ENCODE measurements around the gene P2RX1. TPM values are rescaled to one million over a fixed set of nuclear protein-coding genes. Genes with fewer than 3 reads are reported as not detected.

P2RX1 gene
- total and polyA plus RNA-seq, 4 experiments from 2014 or later: not detected

GRCh38 chr17:3887804-3888203 lies 28.5 kb downstream of the P2RX1 start:
- intact Hi-C loops (cut with micrococcal nuclease): no loop called here
- Histone ChIP-seq H3K4me3 (ENCODE audit: low read length in 2 of 2) (no peak overlapping the region), H3K4me1 (ENCODE audit: insufficient read depth, low read length) (peaks cover 32% of the 10 kb centered on the region), H3K27me3 (ENCODE audit: insufficient read depth, low read length) (no peaks in the 10 kb centered on the region), H3K36me3 (ENCODE audit: insufficient read depth, low read length) (no peaks in the 10 kb centered on the region), H3K9me3 (ENCODE audit: control insufficient read depth in 1 of 2, low read length in 2 of 2) (no peaks in the 10 kb centered on the region), H3K27ac (ENCODE audit: low read depth, low read length) (no peak overlapping the region)
- Mint-ChIP-seq H3K27me3 (no peaks in the 10 kb centered on the region), H3K4me3 (peak overlapping the region in 3 of 8 donors; percentile 45 to 72 (median 49)), H3K9me3 (no peaks in the 10 kb centered on the region), H3K36me3 (peaks cover 0 to 3% of the 10 kb centered on the region in 2 donors), H3K4me1 (peaks cover 25 to 61% (median 35%) of the 10 kb centered on the region in 4 donors), H3K27ac (peak overlapping the region in 5 of 7 donors; percentile 7 to 76 (median 31))
- peak in 1 of 5 donors; percentile 14 for DNase-seq
- CTCF ChIA-PET (ENCODE audit: partially characterized antibody): interaction anchor here (0.6 kb wide), 1 partner anchor 61 kb away, joined by 3 read pairs; no protein-coding TSS in a partner anchor
- POLR2A ChIA-PET (ENCODE audit: partially characterized antibody): no interaction called here

GRCh38 chr17:3887394-3887793 lies 28.9 kb downstream of the P2RX1 start:
- intact Hi-C loops (cut with micrococcal nuclease): no loop called here
- peaks cover 25 to 61% (median 35%) of the 10 kb centered on the region in 4 donors for H3K4me1 Mint-ChIP-seq

DNA sequence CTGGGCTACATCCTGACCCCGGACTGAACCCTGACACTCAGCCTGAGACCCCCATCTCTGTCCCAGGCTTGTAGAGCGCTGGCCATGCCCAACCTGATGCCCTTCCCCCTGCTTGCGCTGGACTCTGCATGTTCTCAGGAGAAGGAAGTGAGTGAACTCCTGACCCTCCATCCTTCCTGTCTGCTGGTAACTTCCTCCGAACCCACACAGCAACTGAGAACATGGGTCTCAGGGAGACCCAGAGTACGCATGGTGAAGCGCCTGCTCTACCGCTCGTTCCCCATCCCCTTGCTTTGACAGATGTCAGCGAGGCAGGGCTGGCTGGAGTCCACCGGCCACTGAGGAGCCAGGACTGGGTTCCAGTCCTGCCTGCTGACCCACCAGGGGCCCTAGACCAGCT lies 29.5 kb downstream of the P2RX1 start:
- Histone ChIP-seq H3K27me3 (ENCODE audit: insufficient read depth, low read length) (no peaks in the 10 kb centered on the region), H3K27ac (ENCODE audit: low read depth, low read length) (peak overlapping the region; percentile 30), H3K36me3 (ENCODE audit: insufficient read depth, low read length) (no peaks in the 10 kb centered on the region), H3K4me3 (ENCODE audit: low read length in 2 of 2) (no peak overlapping the region), H3K9me3 (ENCODE audit: control insufficient read depth in 1 of 2, low read length in 2 of 2) (no peaks in the 10 kb centered on the region), H3K4me1 (ENCODE audit: insufficient read depth, low read length) (peaks cover 29% of the 10 kb centered on the region)
- Mint-ChIP-seq H3K27me3 (no peaks in the 10 kb centered on the region), H3K4me3 (peak overlapping the region; percentile 31 to 81 (median 68)), H3K36me3 (peaks cover 0 to 3% of the 10 kb centered on the region in 2 donors), H3K27ac (peak overlapping the region; percentile 31 to 94 (median 83)), H3K4me1 (peaks cover 23 to 55% (median 31%) of the 10 kb centered on the region in 4 donors), H3K9me3 (no peaks in the 10 kb centered on the region)
- peak in 1 of 5 donors; percentile 18 for DNase-seq
- ChIA-PET POLR2A (ENCODE audit: partially characterized antibody) (no interaction called here), CTCF (ENCODE audit: partially characterized antibody) (no interaction called here)
- intact Hi-C loops (cut with micrococcal nuclease): no loop called here

More at GRCh38 chr17:3887394-3887793, 28.9 kb downstream of the P2RX1 start:
- no peaks in the 10 kb centered on the region for H3K27me3 Mint-ChIP-seq
- ChIA-PET CTCF (ENCODE audit: partially characterized antibody) (interaction anchor here (0.6 kb wide), 1 partner anchor 61 kb away, joined by 3 read pairs; no protein-coding TSS in a partner anchor), POLR2A (ENCODE audit: partially characterized antibody) (no interaction called here)
- Histone ChIP-seq H3K4me1 (ENCODE audit: insufficient read depth, low read length) (peaks cover 32% of the 10 kb centered on the region), H3K4me3 (ENCODE audit: low read length in 2 of 2) (no peak overlapping the region), H3K9me3 (ENCODE audit: control insufficient read depth in 1 of 2, low read length in 2 of 2) (no peaks in the 10 kb centered on the region), H3K27ac (ENCODE audit: low read depth, low read length) (peak overlapping the region; percentile 30), H3K36me3 (ENCODE audit: insufficient read depth, low read length) (no peaks in the 10 kb centered on the region), H3K27me3 (ENCODE audit: insufficient read depth, low read length) (no peaks in the 10 kb centered on the region)
- DNase-seq: no peak
- no peaks in the 10 kb centered on the region for H3K9me3 Mint-ChIP-seq
- H3K4me3 Mint-ChIP-seq: peak overlapping the region in 7 of 8 donors; percentile 65 to 81 (median 69)
- peak overlapping the region; percentile 31 to 94 (median 83) for H3K27ac Mint-ChIP-seq
- H3K36me3 Mint-ChIP-seq: peaks cover 0 to 3% of the 10 kb centered on the region in 2 donors

DNA sequence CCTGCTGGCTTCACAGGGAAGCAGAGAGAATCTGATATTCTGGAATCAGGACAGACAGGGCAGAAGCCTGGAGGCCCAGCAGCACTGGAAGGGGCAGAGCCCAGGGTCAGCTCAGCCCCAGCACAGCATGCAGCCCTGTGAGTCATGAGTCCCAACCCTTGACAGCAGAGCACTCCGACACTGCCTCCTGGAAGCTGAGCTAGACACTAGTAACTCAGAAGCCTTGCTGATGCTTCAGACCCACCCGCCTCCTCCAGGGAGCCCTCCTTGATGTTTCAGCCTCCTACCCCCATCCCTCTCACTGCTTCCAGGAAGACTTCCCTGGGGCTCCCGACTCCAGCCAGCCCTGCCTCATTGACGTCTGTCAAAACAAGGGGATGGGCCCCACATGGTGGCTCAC lies 30.3 kb downstream of the P2RX1 start:
- no peak overlapping the region for H3K27ac ChIP-seq (ENCODE audit: low read depth, low read length)
- H3K4me3 ChIP-seq (ENCODE audit: low read length in 2 of 2): no peak overlapping the region
- peaks cover 16 to 47% (median 23%) of the 10 kb centered on the region in 4 donors for H3K4me1 Mint-ChIP-seq
- H3K36me3 ChIP-seq (ENCODE audit: insufficient read depth, low read length): no peaks in the 10 kb centered on the region
- H3K4me3 Mint-ChIP-seq: no peak overlapping the region
- H3K4me1 ChIP-seq (ENCODE audit: insufficient read depth, low read length): peaks cover 22% of the 10 kb centered on the region
- POLR2A ChIA-PET (ENCODE audit: partially characterized antibody): no interaction called here
- intact Hi-C loops (cut with micrococcal nuclease): no loop called here
- no peaks in the 10 kb centered on the region for H3K27me3 Mint-ChIP-seq
- CTCF ChIA-PET (ENCODE audit: partially characterized antibody): no interaction called here
- H3K9me3 ChIP-seq (ENCODE audit: control insufficient read depth in 1 of 2, low read length in 2 of 2): no peaks in the 10 kb centered on the region
- peak overlapping the region in 2 of 7 donors; percentile 48 to 76 for H3K27ac Mint-ChIP-seq
- H3K9me3 Mint-ChIP-seq: no peaks in the 10 kb centered on the region
- peaks cover 0 to 3% of the 10 kb centered on the region in 2 donors for H3K36me3 Mint-ChIP-seq
- no peak for DNase-seq
- no peaks in the 10 kb centered on the region for H3K27me3 ChIP-seq (ENCODE audit: insufficient read depth, low read length)

- H3K36me3 ChIP-seq (ENCODE audit: insufficient read depth, low read length): no peaks in the 10 kb centered on the region
- peaks cover 22% of the 10 kb centered on the region for H3K4me1 ChIP-seq (ENCODE audit: insufficient read depth, low read length)
- no peaks in the 10 kb centered on the region for H3K9me3 ChIP-seq (ENCODE audit: control insufficient read depth in 1 of 2, low read length in 2 of 2)
- no peaks in the 10 kb centered on the region for H3K27me3 ChIP-seq (ENCODE audit: insufficient read depth, low read length)
- Mint-ChIP-seq H3K4me3 (no peak overlapping the region), H3K27me3 (no peaks in the 10 kb centered on the region), H3K36me3 (peaks cover 0 to 3% of the 10 kb centered on the region in 2 donors), H3K27ac (no peak overlapping the region), H3K9me3 (no peaks in the 10 kb centered on the region), H3K4me1 (peaks cover 12 to 40% (median 21%) of the 10 kb centered on the region in 4 donors)
- ChIA-PET POLR2A (ENCODE audit: partially characterized antibody) (no interaction called here), CTCF (ENCODE audit: partially characterized antibody) (interaction anchor here (0.8 to 1.3 kb wide), 2 partner anchors 28 to 29 kb away, joined by 3 read pairs; no protein-coding TSS in a partner anchor)
- H3K4me3 ChIP-seq (ENCODE audit: low read length in 2 of 2): no peak overlapping the region
- no peak overlapping the region for H3K27ac ChIP-seq (ENCODE audit: low read depth, low read length)
- no peak for DNase-seq
- intact Hi-C loops (cut with micrococcal nuclease): no loop called here
These were observed 31.0 kb downstream of the P2RX1 start for GRCh38 chr17:3885271-3885670.

DNA sequence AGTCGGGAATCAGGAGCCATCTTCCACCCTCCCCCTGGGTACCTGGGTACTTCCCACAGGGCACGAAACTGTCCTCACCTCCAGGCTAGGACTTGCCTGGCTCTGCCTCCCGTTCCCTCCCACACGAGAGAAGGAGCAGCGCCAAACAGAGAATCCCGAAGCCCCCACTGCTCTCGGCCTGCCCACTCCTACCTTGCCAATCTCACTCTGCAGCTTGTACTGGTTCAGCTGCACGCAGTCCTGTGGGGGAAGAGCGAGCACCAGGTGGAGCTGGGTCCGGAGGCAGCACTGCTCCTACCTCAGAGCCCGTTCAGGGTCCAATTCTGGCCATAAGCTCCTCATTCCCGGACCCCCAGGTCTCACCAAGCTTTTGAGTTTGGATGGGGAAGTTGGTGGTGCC lies 32.1 kb downstream of the P2RX1 start:
- H3K9me3 Mint-ChIP-seq: no peaks in the 10 kb centered on the region
- H3K27me3 Mint-ChIP-seq: no peaks in the 10 kb centered on the region
- ChIA-PET CTCF (ENCODE audit: partially characterized antibody) (interaction anchor here (1.3 to 1.7 kb wide), 3 partner anchors 19 to 30 kb away, joined by 3 to 7 read pairs (median 5); no protein-coding TSS in a partner anchor), POLR2A (ENCODE audit: partially characterized antibody) (interaction anchor here (1.4 kb wide), 1 partner anchor 9 kb away, joined by 5 read pairs; the partner anchor contains the start of gene CAMKK1)
- H3K4me3 Mint-ChIP-seq: no peak overlapping the region
- no peak overlapping the region for H3K27ac Mint-ChIP-seq
- DNase-seq: no peak
- Histone ChIP-seq H3K4me1 (ENCODE audit: insufficient read depth, low read length) (peaks cover 22% of the 10 kb centered on the region), H3K4me3 (ENCODE audit: low read length in 2 of 2) (no peak overlapping the region), H3K27ac (ENCODE audit: low read depth, low read length) (no peak overlapping the region), H3K9me3 (ENCODE audit: control insufficient read depth in 1 of 2, low read length in 2 of 2) (no peaks in the 10 kb centered on the region), H3K27me3 (ENCODE audit: insufficient read depth, low read length) (no peaks in the 10 kb centered on the region), H3K36me3 (ENCODE audit: insufficient read depth, low read length) (no peaks in the 10 kb centered on the region)
- peaks cover 0 to 3% of the 10 kb centered on the region in 2 donors for H3K36me3 Mint-ChIP-seq
- peaks cover 11 to 36% (median 21%) of the 10 kb centered on the region in 4 donors for H3K4me1 Mint-ChIP-seq
- intact Hi-C loops (cut with micrococcal nuclease): no loop called here

DNA sequence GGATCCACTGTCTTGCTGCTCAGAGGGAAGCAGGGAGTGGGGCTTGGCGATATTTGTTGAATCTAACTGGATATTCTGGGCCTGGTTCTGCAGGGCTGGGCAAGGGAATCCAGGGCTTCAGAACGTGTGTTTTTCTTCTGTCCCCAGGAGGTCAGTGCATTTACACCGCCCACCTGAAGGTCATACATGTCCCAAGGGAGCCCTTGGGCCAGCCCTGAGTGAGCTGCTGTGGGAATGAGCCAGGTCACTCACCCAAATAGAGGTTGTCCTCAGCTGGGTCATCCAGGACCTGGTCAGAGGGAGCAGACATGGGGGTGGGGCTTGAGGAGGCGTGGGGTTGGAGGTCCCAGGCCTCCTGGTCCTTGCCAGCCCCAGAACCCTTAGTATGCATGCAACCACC lies 34.0 kb downstream of the P2RX1 start:
- H3K4me1 ChIP-seq (ENCODE audit: insufficient read depth, low read length): peaks cover 12% of the 10 kb centered on the region
- ChIA-PET CTCF (ENCODE audit: partially characterized antibody) (interaction anchor here (1.3 kb wide), 1 partner anchor 31 kb away, joined by 3 read pairs; no protein-coding TSS in a partner anchor), POLR2A (ENCODE audit: partially characterized antibody) (no interaction called here)
- no peaks in the 10 kb centered on the region for H3K9me3 ChIP-seq (ENCODE audit: control insufficient read depth in 1 of 2, low read length in 2 of 2)
- no peaks in the 10 kb centered on the region for H3K27me3 Mint-ChIP-seq
- H3K27me3 ChIP-seq (ENCODE audit: insufficient read depth, low read length): no peaks in the 10 kb centered on the region
- no peak for DNase-seq
- no peaks in the 10 kb centered on the region for H3K36me3 ChIP-seq (ENCODE audit: insufficient read depth, low read length)
- H3K36me3 Mint-ChIP-seq: peaks cover 0 to 8% of the 10 kb centered on the region in 2 donors
- no peak overlapping the region for H3K4me3 Mint-ChIP-seq
- intact Hi-C loops (cut with micrococcal nuclease): no loop called here
- H3K4me3 ChIP-seq (ENCODE audit: low read length in 2 of 2): no peak overlapping the region
- H3K27ac ChIP-seq (ENCODE audit: low read depth, low read length): no peak overlapping the region
- H3K4me1 Mint-ChIP-seq: peaks cover 8 to 20% (median 13%) of the 10 kb centered on the region in 4 donors
- no peaks in the 10 kb centered on the region for H3K9me3 Mint-ChIP-seq
- peak overlapping the region in 1 of 7 donors; percentile 23 for H3K27ac Mint-ChIP-seq

Measured in CD4-positive, alpha-beta memory T cell (primary cell).